ENCODE results near the gene CCDC68. TPM values are rescaled to one million over a fixed set of nuclear protein-coding genes. Genes with fewer than 3 reads are reported as not detected.

Gene CCDC68
- total and polyA plus RNA-seq, 2 of the 8 experiments (the other 6 are each of a cell fraction or from before 2014, with no cell fraction given) = 0.06 to 0.80 TPM

DNA sequence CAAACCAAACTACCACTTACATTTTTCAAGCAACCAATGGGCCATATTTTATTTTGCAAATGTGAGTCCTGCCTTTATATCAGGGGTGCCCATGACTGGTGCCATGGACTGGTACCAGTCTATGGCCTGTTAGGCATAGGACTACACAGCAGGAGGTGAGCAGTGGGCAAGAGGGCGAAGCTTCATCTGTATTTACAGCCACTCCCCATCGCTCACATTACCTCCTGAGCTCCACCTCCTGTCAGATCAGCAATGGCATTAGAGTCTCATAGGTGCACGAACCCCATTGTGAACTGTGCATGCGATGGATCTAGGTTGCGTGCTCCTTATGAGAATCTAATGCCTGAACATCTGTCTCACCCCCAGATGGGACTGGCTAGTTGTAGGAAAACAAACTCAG lies 53.6 kb downstream of the CCDC68 start:
- H3K9me3 ChIP-seq (ENCODE audit: insufficient read depth in 2 of 2, low read depth in 1 of 2, low read length in 1 of 2) = no peaks in the 10 kb centered on the region
- no peaks in the 10 kb centered on the region for H3K27me3 ChIP-seq (replicated peaks in 1 of 4; ENCODE audit: control insufficient read depth in 3 of 4, extremely low read depth in 1 of 4, insufficient read depth in 3 of 4, low read length in 3 of 4)
- POLR2A ChIA-PET (ENCODE audit: partially characterized antibody) = no interaction called here
- no peak overlapping the region for H3K4me3 ChIP-seq (ENCODE audit: extremely low read depth in 1 of 4, insufficient read depth in 2 of 4, low read depth in 3 of 4, low read length in 4 of 4)
- 78% methylated on average over 5 of the region's 5 CpGs; no CpG with 5 or more reads in 1 of the 2 experiments for WGBS, 2 experiments (ENCODE audit: extremely low coverage in 1 of 2, insufficient coverage in 1 of 2, insufficient read length in 1 of 2, insufficient replicate concordance in 2 of 2, low coverage in 1 of 2, low lambda C conversion rate in 2 of 2, missing lambda C conversion rate in 1 of 2)
- no peak overlapping the region for H3K9ac ChIP-seq (replicated peaks in 1 of 4; ENCODE audit: extremely low read depth in 1 of 4, low read depth in 3 of 4, low read length in 3 of 4)
- peaks cover 0 to 2% (median 0%) of the 10 kb centered on the region in 4 experiments; a peak in 1 of 7 replicates for H3K4me1 ChIP-seq (replicated peaks in 1 of 4; ENCODE audit: control insufficient read depth in 3 of 4, insufficient read depth in 4 of 4, low read length in 3 of 4)
- H2AFZ ChIP-seq (ENCODE audit: low read length) = no peak overlapping the region
- H3K23me2 ChIP-seq (ENCODE audit: low read depth, low read length) = no peaks in the 10 kb centered on the region; the same call in 1 of the 2 replicates
- H4K20me1 ChIP-seq (replicated peaks in 1 of 2; ENCODE audit: control insufficient read depth in 1 of 2, insufficient read depth in 2 of 2, low read length in 2 of 2) = no peaks in the 10 kb centered on the region
- no peak overlapping the region for H4K8ac ChIP-seq (ENCODE audit: extremely low read depth, insufficient read depth, low read length)
- no peak overlapping the region for H2BK120ac ChIP-seq (replicated peaks; ENCODE audit: low read depth, low read length)
- no peak overlapping the region for H3K27ac ChIP-seq (ENCODE audit: low read depth, low read length)
- H2BK15ac ChIP-seq (ENCODE audit: low read length) = no peak overlapping the region
- H4K91ac ChIP-seq (replicated peaks; ENCODE audit: insufficient read length, low read length) = no peak overlapping the region
- H3K18ac ChIP-seq (ENCODE audit: extremely low read depth, low read length) = no peak overlapping the region
- H3K56ac ChIP-seq (replicated peaks; ENCODE audit: insufficient read length, low read depth, low read length) = no peak overlapping the region
- H2BK5ac ChIP-seq (ENCODE audit: low read depth, low read length) = no peak overlapping the region
- H3K79me1 ChIP-seq (ENCODE audit: low read depth, low read length) = no peaks in the 10 kb centered on the region
- no peak overlapping the region for H2AK5ac ChIP-seq (ENCODE audit: low read depth, low read length)
- no peaks in the 10 kb centered on the region for H3K79me2 ChIP-seq (ENCODE audit: control insufficient read depth in 1 of 2, insufficient read depth in 2 of 2, low read length in 2 of 2)
- H3K4me2 ChIP-seq (ENCODE audit: insufficient read depth in 1 of 2, low read depth in 2 of 2, low read length in 2 of 2) = no peak overlapping the region
- H3K14ac ChIP-seq (ENCODE audit: insufficient read length) = no peak overlapping the region
- H2BK20ac ChIP-seq (ENCODE audit: low read length) = no peak overlapping the region
- DNase-seq (ENCODE audit: low read depth in 1 of 2, low spot score in 2 of 2) = no peak
- no peak overlapping the region for H4K5ac ChIP-seq (ENCODE audit: insufficient read length, low read depth, low read length)
- H3K23ac ChIP-seq (ENCODE audit: insufficient read length) = no peak overlapping the region
- no peak overlapping the region for H3K4ac ChIP-seq (replicated peaks; ENCODE audit: insufficient read length, low read depth, low read length)
- no peaks in the 10 kb centered on the region for H3K36me3 ChIP-seq (ENCODE audit: control insufficient read depth in 2 of 4, insufficient read depth in 4 of 4, low read length in 3 of 4)
- H2BK12ac ChIP-seq (ENCODE audit: low read depth, low read length) = no peak overlapping the region
- TF ChIP-seq BACH1 (IDR thresholded peaks at IDR 0.05; ENCODE audit: low read length) (no peak), POLR2AphosphoS5 (IDR thresholded peaks at IDR 0.05; ENCODE audit: low read depth, low read length) (no peak)
- FAIRE-seq = no peak
- CTCF ChIA-PET (ENCODE audit: partially characterized antibody) = no interaction called here

Measured in H1 (cell line).